ENCODE data around the gene ABCG5. TPM values are rescaled to one million over a fixed set of nuclear protein-coding genes. Genes with fewer than 3 reads are reported as not detected.

Gene ABCG5
- not detected in 5 replicates for total RNA-seq (2022; extraction: Qiagen RNA extraction; ENCODE audit: low read depth)

DNA sequence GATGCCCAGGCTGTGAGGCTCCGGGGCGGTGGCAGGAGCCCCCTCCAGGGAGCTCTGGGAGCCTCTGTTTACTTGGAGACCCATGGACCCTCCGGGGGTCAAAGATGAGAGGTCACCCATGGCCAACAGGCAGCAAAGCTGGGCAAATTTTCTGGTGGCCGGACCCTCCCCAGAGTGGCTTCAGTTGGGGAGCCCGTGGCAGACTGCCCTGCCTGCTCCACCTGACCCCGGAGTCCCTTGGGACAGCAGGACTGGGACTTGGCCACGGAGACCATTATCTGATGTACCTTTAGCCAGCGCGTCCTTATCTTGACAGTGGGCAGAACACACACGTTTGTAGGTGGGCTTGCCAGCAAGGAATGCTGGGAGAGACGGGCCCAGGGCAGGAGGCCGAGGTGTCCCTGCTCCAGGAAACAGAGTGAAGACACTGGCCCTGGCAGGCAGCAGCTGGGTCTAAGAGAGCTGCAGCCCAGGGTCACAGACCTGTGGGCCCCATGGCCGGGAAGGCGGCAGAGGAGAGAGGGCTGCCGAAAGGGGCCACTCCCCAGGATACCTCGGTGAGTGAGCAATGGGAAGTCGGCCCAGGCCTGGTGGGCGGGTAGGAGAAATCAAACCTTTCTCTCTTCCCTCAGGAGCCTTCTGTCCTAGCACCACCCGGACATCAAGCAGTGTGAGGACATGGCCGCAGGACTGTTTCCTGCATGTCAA is at the start of gene ABCG5, which contains the start of gene ABCG8:
Gene ABCG5, minus strand, starts transcription at position 280 of the 708 bp plus-strand sequence. Its CDS starts 160 bp downstream, at position 120.
Gene ABCG8, plus strand, starts transcription at position 412 of the 708 bp plus-strand sequence. Its CDS starts 83 bp downstream, at position 495.

DNA sequence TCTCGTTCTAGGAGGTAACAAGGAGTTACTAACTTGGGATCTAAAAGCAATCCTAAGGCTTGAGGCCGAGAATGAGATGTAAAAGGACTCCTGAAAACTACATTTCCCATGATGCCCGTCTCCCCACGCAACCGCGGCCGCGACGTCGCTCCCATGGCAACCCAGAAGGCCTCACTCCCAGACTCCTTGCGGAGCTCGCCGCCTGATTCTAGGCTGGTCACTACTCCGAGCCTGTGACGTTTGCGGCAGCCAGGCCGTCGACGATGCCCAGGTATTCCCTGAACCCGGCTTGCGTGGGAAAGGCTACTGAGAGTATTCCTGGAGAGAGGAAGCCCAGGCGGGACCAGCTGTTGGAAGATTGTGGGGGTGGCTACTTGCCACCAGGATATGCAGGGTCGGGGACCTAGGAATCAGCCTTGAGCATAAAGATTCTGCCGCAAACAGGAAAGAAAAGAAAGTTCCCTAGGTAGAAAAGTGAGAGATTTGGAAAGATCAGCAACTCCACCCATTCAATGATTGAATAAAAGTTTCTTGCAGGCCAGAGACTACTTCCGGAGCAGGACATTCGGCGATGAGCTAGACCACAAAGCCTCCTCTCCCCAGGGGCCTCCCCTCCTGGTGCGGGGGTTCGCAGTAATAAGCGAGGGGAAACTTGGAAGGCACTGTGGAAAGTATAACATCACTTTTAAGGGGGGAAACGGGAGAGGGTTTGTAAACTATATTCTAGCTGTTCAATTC is 64.6 kb downstream of the ABCG5 start, which contains the start of gene DYNC2LI1:
Gene DYNC2LI1, plus strand, starts transcription at position 164 of the 738 bp plus-strand sequence. Its CDS starts 100 bp downstream, at position 264.

Other genes starting within 250 kb of the ABCG5 start
- 17.0 to 25.1 TPM (median 22.8 TPM) in 5 replicates for gene THADA, start 242.8 kb downstream of the ABCG5 start, total RNA-seq (2022; extraction: Qiagen RNA extraction; ENCODE audit: low read depth)
- gene PLEKHH2, start 201.6 kb downstream of the ABCG5 start, total RNA-seq (2022; extraction: Qiagen RNA extraction; ENCODE audit: low read depth), result 0.89 to 1.8 TPM (median 1.5 TPM) in 5 replicates
- 1.6 to 2.8 TPM (median 1.9 TPM) in 5 replicates for gene C1GALT1C1L, start 162.4 kb downstream of the ABCG5 start, total RNA-seq (2022; extraction: Qiagen RNA extraction; ENCODE audit: low read depth)
- gene DYNC2LI1, start 64.8 kb downstream of the ABCG5 start, total RNA-seq (2022; extraction: Qiagen RNA extraction; ENCODE audit: low read depth), result 12.6 to 25.6 TPM (median 15.2 TPM) in 5 replicates
- gene ABCG8, start 132 bp upstream of the ABCG5 start, total RNA-seq (2022; extraction: Qiagen RNA extraction; ENCODE audit: low read depth), result not detected in 5 replicates
- 72.6 to 112 TPM (median 96.7 TPM) in 5 replicates for gene LRPPRC, start 157.2 kb upstream of the ABCG5 start, total RNA-seq (2022; extraction: Qiagen RNA extraction; ENCODE audit: low read depth)